ENCODE measurements around the gene JCHAIN.
"Not testable (repeated sequence)": the region's sequence is repeated elsewhere in the genome, so short reads cannot be mapped to it uniquely, and the experiment has no call there.

- not testable (repeated sequence) for TF ChIP-seq CTCF (IDR thresholded peaks at IDR 0.05; ENCODE audit: control extremely low read depth in 1 of 3, insufficient read depth in 1 of 3, low read depth in 1 of 3, low read length in 3 of 3); GABPA (IDR thresholded peaks at IDR 0.05; ENCODE audit: borderline replicate concordance, insufficient read depth, low read length); ZNF274 (IDR thresholded peaks at IDR 0.05; ENCODE audit: borderline replicate concordance, extremely low read depth, low read length); SRF (IDR thresholded peaks at IDR 0.05; ENCODE audit: low read depth, low read length); EZH2 (IDR thresholded peaks at IDR 0.05; ENCODE audit: low read depth, low read length, severe bottlenecking); TAF1 (IDR thresholded peaks at IDR 0.05; ENCODE audit: low read depth, low read length); KDM1A (IDR thresholded peaks at IDR 0.05; ENCODE audit: borderline replicate concordance, low read length); JUND (IDR thresholded peaks at IDR 0.05; ENCODE audit: low read length); EGR1 (IDR thresholded peaks at IDR 0.05; ENCODE audit: borderline replicate concordance, low read depth, low read length)
Measured at GRCh38 chr4:70694633-70695032, 28.3 kb upstream of the JCHAIN start.

Measured in H1 (cell line).